SU-DHL-6 (cell line): ENCODE measurements around the gene TSHZ3.

Experiments
- CTCF ChIP-seq: fragments of 200-600 bp; sonication (generic); IDR thresholded peaks from one replicate; pipeline ENCODE4 v1.5.1; 2017; ENCODE audit warnings: antibody characterized with exemption, mild to moderate bottlenecking, low read length, moderate library complexity; ENCODE audit not compliant: insufficient read depth, poor library complexity, severe bottlenecking
- EZH2phosphoT487 ChIP-seq: fragments of 200-600 bp; sonication (generic), shearing (Covaris generic); conservative IDR thresholded peaks from 2 replicates; pipeline ENCODE4 v1.6.1; 2018; ENCODE audit warnings: mild to moderate bottlenecking, antibody characterized with exemption, low read length, moderate library complexity, mixed read lengths

GRCh38 chr19:31334101-31334848, 15.0 kb downstream of the TSHZ3 start:
- TF ChIP-seq CTCF (no peak), EZH2phosphoT487 (no peak)
